Epithelial cell of esophagus (primary cell): Measurements from ENCODE around the gene ASZ1.
A peak's percentile ranks its signal among the peaks of the same experiment; 100 is the strongest.

Experiments
- DNase-seq: peaks from one replicate; pipeline ENCODE4 v3.0.0; 2010; ENCODE audit warnings: low read depth
- H3K4me3 ChIP-seq: 2 replicates; pipeline ENCODE4 v1.5.1; 2011; ENCODE audit warnings: mild to moderate bottlenecking, low read length, control low read depth
- TF ChIP-seq, protein P1 (sequence below): IDR thresholded peaks from 2 replicates; pipeline ENCODE4 v1.5.1; 2011; ENCODE audit warnings: low read depth, mild to moderate bottlenecking, low read length, control low read depth, inconsistent platforms; ENCODE audit not compliant: insufficient read depth; ENCODE audit errors: missing control alignments

The ASZ1 gene

DNA sequence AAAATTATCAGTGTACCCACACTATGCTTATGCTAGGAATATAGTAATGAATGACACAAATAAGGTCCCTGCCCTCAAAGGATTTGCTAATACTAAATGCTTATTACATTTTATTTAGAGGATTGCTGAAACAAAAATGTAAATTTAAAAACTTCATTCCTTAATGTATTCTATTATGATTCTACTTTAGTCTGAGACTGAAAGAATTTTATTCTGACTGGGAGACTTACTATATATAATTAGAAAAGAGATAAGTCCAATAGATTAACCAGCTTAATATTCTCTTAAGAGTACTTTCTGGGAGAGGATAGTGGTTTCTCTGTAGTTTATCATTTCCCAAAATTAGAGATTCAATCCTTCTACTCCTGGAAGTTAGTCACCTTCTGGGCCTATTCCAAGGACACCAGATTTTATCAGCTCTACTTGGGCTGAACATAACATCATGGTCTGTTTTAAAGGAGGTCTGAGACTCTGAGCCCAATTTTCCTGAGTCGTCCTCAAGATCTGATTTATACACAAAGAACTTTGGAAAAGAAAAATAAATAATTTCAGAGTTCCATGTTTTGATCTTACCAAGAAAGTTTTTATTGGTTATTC lies 41.1 kb downstream of the ASZ1 start:
- H3K4me3 ChIP-seq, result no peak overlapping the region
- TF ChIP-seq, protein P1, sequence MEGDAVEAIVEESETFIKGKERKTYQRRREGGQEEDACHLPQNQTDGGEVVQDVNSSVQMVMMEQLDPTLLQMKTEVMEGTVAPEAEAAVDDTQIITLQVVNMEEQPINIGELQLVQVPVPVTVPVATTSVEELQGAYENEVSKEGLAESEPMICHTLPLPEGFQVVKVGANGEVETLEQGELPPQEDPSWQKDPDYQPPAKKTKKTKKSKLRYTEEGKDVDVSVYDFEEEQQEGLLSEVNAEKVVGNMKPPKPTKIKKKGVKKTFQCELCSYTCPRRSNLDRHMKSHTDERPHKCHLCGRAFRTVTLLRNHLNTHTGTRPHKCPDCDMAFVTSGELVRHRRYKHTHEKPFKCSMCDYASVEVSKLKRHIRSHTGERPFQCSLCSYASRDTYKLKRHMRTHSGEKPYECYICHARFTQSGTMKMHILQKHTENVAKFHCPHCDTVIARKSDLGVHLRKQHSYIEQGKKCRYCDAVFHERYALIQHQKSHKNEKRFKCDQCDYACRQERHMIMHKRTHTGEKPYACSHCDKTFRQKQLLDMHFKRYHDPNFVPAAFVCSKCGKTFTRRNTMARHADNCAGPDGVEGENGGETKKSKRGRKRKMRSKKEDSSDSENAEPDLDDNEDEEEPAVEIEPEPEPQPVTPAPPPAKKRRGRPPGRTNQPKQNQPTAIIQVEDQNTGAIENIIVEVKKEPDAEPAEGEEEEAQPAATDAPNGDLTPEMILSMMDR, result no peak
- no peak for DNase-seq

DNA sequence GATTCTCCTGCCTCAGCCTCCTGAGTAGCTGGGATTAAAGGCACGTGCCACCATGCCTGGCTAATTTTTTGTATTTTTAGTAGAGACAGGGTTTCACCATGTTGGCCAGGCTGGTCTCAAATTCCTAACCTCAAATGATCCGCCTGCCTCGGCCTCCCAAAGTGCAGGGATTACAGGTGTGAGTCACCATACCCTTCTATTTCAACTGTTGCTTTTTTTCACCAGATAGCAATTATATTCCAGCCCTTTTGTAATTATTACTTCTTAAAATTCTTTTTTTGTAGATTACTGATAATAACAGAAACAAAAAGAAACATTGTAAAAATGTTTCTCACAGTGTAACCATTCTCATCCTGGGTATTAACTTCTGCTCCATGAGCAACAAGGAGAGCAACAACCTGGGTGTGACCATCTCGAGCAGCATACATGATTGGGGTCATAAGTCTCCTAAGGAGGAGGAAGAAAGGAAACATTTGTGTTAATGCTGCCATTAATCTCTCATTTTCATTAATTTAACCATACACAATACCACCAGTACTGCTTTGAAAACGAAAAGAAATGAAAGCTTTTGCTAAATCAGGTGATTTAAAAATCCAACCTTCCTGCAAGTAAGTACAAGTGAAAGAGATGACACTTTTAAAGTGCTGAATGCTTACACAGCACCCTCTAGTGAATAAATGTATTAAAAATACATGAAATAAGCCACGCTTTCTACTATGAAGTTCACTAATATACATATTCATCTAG lies 41.8 kb downstream of the ASZ1 start:
- no peak overlapping the region for H3K4me3 ChIP-seq
- TF ChIP-seq, protein P1, result peak; percentile 29
- peak; percentile 31 for DNase-seq

DNA sequence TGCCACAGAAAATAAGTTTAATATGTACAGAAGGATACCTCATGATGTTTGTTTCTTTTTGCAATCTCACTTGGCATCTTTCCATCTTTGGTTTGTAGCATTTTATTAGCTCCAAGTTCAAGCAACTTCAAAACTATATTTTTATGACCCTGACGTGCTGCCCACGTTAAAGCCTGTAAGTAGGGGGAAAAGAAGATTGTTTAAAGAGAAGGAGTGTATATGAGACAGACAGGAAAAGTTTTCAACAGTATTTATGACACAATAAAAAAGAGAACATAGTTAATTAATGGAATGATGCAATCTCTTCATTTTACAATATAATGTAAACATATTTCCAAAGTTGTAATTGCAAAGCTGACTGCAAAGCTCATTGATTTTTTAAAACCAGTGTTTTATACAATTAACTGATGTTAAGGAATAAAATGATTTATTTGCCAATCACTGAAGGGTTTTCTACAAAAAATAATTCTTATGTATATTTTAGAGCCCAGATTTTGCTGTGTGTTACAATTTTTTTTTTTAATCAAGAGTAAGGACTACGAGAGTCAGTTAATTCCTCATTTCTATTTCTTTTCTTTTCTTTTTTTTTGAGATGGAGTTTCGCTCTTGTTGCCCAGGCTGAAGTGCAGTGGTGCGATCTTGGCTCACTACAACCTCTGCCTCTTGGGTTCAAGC lies 42.5 kb downstream of the ASZ1 start:
- no peak for DNase-seq
- TF ChIP-seq, protein P1, result no peak
- no peak overlapping the region for H3K4me3 ChIP-seq

DNA sequence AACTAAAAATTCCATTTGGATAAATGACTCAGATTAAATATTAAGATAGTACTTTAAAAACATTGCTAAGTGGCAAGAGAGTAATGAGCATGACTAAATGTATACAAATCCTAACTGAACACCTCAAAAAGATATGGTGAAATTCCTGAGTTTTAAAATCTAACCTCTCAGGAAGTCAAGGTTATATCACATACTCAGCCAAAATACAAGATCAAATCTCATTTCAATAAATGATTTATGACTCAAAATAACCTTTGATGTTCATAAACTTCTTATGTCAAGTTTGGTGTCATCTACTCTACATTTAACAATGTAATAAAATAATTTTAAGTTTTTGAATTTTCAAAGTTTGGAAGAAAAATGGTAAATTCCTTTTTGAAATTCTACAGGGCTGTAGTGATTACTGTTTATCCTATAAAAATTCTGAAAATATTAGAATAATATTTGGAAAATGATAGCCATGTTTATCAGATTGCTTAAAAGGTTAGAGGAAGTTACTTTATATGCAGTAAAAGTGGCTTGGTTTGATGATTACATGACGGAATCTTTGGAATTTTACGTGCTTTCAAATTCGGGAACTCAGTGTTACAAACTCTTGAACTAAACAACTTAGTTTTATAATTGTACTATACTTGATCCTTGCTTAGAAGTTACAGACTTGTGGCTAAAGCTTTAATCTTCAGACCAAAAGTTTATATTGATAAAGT lies 43.7 kb downstream of the ASZ1 start:
- TF ChIP-seq, protein P1, result no peak
- DNase-seq, result no peak
- no peak overlapping the region for H3K4me3 ChIP-seq

DNA sequence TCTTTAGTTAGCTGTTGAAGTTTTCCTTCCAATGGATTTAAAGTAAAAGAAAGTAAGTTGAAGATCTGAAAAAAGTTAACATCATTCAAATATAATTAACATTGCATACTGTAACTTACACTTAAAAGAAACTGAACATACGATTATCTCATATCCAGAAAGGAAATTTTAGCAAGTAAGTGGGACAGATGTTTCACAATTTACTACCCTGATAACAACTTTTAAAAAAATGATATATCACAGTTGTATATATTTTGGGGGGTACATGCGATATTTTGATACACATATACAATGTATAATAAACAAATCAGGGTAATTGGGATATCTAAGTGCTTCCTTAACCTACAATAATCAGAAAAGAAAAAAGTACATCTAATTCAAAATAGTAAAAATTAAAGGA lies 44.2 kb downstream of the ASZ1 start:
- TF ChIP-seq, protein P1, result no peak
- DNase-seq, result no peak
- H3K4me3 ChIP-seq, result no peak overlapping the region

DNA sequence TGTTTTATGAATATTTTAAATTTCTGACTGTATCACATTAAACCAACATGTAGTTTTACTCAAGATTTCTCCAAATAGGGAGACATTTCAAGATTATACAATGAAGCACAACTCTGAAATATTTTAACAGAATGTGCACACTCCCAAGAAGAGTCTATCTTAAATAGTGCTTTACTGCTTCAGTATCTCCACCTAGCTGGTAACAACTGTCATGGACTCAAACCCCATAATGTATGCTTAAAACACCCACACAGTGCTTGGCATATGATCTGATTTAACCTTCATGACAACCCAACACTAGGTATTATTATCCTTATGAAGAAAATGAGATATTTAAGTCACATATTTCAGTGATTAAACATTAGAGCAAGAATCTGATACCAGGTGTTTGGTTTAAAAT lies 45.9 kb downstream of the ASZ1 start:
- no peak for DNase-seq
- H3K4me3 ChIP-seq, result no peak overlapping the region
- TF ChIP-seq, protein P1, result no peak
